Natural killer cell (primary cell): ENCODE data around the gene PSMB2. TPM values are rescaled to one million over a fixed set of nuclear protein-coding genes. Genes with fewer than 3 reads are reported as not detected.
A peak's percentile ranks its signal among the peaks of the same experiment; 100 is the strongest.

Source experiments
- ATAC-seq, 3 donors: fragments of 150-1000 bp in 2 of 3; fragments of 200-7000 bp in 1 of 3; cut with Tn5 transposase; 1 replicate in 1 of 3; 2 replicates in 2 of 3; pipeline ENCODE4 v1.10.0; 2021; ENCODE audit warnings: mild to moderate bottlenecking in 2 of 3, moderate library complexity in 2 of 3
- DNase-seq, 2 donors: peaks; one replicate each; pipeline versions ENCODE4 v3.0.0 to v3.0.0-alpha.2; 2013 to 2021; ENCODE audit warnings: mixed read lengths in 1 of 2
- H3K27ac ChIP-seq: one replicate; pipeline ENCODE4 v1.5.1; 2013; ENCODE audit warnings: mild to moderate bottlenecking, low read length
- H3K27me3 ChIP-seq: one replicate; pipeline ENCODE4 v1.6.1; 2013; ENCODE audit warnings: low read length; ENCODE audit not compliant: control insufficient read depth, insufficient read depth
- H3K36me3 ChIP-seq: one replicate; pipeline ENCODE4 v1.6.1; 2013; ENCODE audit warnings: low read length; ENCODE audit not compliant: control insufficient read depth, insufficient read depth
- H3K4me1 ChIP-seq: one replicate; pipeline ENCODE4 v1.6.1; 2013; ENCODE audit warnings: low read length; ENCODE audit not compliant: control insufficient read depth, insufficient read depth
- H3K4me3 ChIP-seq: one replicate; pipeline ENCODE4 v1.5.1; 2013; ENCODE audit warnings: low read length
- H3K9me3 ChIP-seq: one replicate; pipeline ENCODE4 v1.6.1; 2013; ENCODE audit warnings: low read length; ENCODE audit not compliant: control insufficient read depth, insufficient read depth
- H3K27ac Mint-ChIP-seq, 2 donors: one replicate each; pipeline ENCODE4 v1.8.0; 2022; ENCODE audit warnings: mild to moderate bottlenecking in 2 of 2, mixed read lengths in 2 of 2, moderate library complexity in 1 of 2
- H3K27me3 Mint-ChIP-seq, 2 donors: one replicate each; pipeline ENCODE4 v1.8.0; 2022; ENCODE audit warnings: low read depth in 2 of 2, mixed read lengths in 2 of 2
- H3K36me3 Mint-ChIP-seq: one replicate; pipeline ENCODE4 v1.8.0; 2022; ENCODE audit warnings: mixed read lengths
- H3K4me1 Mint-ChIP-seq, 2 donors: one replicate each; pipeline ENCODE4 v1.8.0; 2022; ENCODE audit warnings: mixed read lengths in 2 of 2
- H3K4me3 Mint-ChIP-seq: one replicate; pipeline ENCODE4 v1.8.0; 2022; ENCODE audit warnings: mild to moderate bottlenecking, moderate library complexity, mixed read lengths
- H3K9me3 Mint-ChIP-seq, 2 donors: one replicate each; pipeline ENCODE4 v1.8.0; 2022; ENCODE audit warnings: mixed read lengths in 2 of 2
- WGBS: methylation state at CpG from one replicate; pipeline ENCODE4 v1.1.7; 2013; ENCODE audit warnings: missing lambda C conversion rate; ENCODE audit not compliant: insufficient coverage; 5-methylcytosine and 5-hydroxymethylcytosine counted together
- intact Hi-C: fragments of 100-400 bp; cut with micrococcal nuclease; formaldehyde crosslinking; loops from one replicate; pipeline ENCODE4 v1.14.2; 2022
- total RNA-seq, 4 donors: library from RNA; stranded (reverse); fragments of 120-200 nt in 1 of 4; gene quantifications; one replicate each; pipeline versions ENCODE4 v1.2.3 to v1.2.4, GENCODE V29; 2013 to 2022
- TF ChIP-seq, protein P1 (sequence below): fragments of 200-600 bp; IDR thresholded peaks from one replicate; pipeline ENCODE4 v1.8.0; 2022; ENCODE audit warnings: antibody characterized with exemption

The PSMB2 gene
- total RNA-seq, 3 donors from 2014 or later (not counting 1 experiment from before 2014, with no cell fraction given): 37.0 to 45.0 (median 37.3) TPM

DNA sequence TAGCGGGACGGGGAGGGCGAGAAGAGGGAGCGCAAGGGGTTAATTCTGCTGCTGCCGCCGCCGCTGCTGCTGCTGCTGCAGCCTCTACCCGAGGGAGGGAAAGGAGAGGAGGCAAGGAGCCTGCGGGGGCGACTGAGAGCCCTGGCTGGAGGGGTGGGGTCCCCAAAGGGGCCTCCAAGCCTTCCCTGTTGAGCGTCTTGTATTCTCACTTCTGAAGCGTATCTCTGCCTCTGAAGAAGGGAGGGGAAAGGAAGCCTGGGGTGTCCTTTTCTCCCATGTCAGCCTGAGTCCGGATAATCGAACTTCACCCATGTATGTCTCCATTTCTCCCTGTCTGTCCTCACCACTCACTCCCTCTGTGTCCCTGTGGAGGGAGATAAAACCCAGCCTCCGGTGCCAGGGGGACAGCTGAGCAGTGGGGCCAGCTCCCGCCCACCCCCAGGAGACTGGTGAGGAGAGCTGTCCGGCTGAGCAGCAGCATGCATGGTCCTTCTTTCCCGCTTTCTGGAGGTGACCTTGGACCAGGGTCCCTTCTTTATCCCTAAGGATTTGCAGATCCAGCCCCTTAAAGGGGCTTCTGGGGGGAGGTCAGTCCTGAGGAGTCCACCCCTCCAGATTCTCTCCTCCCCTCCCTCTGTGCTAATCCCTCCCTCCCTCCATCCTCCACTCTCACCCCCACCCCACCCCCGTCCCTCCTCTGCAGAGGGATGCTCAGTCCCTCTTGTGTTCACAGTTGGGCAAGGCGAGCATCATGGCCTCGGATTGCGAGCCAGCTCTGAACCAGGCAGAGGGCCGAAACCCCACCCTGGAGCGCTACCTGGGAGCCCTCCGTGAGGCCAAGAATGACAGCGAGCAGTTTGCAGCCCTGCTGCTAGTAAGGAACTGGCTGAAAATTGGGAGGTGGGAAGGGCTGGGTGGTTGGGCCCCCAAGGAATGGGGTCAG, 82.7 kb downstream of the PSMB2 start:
- peaks cover 33 to 62% of the 10 kb centered on the region in 2 donors for H3K4me1 Mint-ChIP-seq
- WGBS: 42% methylated on average over 24 of the region's 26 CpGs
- no peaks in the 10 kb centered on the region for H3K36me3 Mint-ChIP-seq
- Histone ChIP-seq H3K27me3 (no peaks in the 10 kb centered on the region), H3K4me1 (peaks cover 22% of the 10 kb centered on the region), H3K4me3 (peak overlapping the region; percentile 71), H3K9me3 (no peaks in the 10 kb centered on the region), H3K27ac (peak overlapping the region; percentile 67), H3K36me3 (peaks cover 5% of the 10 kb centered on the region)
- TF ChIP-seq, protein P1, sequence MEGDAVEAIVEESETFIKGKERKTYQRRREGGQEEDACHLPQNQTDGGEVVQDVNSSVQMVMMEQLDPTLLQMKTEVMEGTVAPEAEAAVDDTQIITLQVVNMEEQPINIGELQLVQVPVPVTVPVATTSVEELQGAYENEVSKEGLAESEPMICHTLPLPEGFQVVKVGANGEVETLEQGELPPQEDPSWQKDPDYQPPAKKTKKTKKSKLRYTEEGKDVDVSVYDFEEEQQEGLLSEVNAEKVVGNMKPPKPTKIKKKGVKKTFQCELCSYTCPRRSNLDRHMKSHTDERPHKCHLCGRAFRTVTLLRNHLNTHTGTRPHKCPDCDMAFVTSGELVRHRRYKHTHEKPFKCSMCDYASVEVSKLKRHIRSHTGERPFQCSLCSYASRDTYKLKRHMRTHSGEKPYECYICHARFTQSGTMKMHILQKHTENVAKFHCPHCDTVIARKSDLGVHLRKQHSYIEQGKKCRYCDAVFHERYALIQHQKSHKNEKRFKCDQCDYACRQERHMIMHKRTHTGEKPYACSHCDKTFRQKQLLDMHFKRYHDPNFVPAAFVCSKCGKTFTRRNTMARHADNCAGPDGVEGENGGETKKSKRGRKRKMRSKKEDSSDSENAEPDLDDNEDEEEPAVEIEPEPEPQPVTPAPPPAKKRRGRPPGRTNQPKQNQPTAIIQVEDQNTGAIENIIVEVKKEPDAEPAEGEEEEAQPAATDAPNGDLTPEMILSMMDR: no peak
- ATAC-seq (no peak), DNase-seq (peak in 1 of 2 donors; percentile 58)
- peak overlapping the region; percentile 93 to 96 for H3K27ac Mint-ChIP-seq
- H3K9me3 Mint-ChIP-seq: no peaks in the 10 kb centered on the region
- intact Hi-C loops: no loop called here
- no peaks in the 10 kb centered on the region for H3K27me3 Mint-ChIP-seq
- peak overlapping the region; percentile 97 for H3K4me3 Mint-ChIP-seq

DNA sequence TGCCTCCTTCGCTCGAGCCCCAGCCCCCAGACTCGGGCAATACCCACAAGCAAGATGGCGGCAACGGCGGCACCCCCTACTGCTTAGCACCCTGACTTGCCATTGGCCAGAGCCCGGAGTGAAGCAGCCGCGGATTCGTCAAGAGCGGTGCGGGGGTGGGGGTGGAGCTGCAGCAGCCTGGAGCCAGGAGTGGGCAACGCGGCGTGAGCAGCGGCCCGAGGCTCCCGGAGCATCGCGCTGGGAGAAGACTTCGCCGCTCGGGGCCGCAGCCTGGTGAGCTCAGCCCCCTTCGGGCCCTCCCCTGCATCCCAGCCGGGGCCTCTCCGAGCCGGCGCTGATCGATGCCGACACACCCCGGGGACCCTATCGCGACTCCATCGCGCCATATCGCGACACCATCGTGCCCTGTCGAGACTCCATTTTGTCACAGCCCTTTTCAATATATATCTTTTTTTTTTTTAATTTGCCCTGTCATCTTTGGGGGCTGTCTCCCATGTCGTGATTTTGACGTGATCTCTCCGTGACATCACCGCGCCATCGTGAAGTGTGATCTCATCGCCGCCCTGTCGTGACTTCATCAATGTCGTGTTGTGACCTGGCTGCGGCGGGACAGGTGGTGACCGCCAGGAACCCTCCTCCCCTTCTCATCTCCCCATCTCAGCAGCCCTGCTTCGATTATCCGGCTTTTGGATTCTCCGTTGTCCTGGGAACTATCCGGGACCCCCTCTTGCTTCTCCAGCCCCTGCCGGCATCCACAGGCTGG, 83.5 kb downstream of the PSMB2 start, which contains the start of gene NCDN:
TSS of gene NCDN (plus strand) at position 189 of the 763 bp plus-strand sequence. CDS start at position 581, 392 bp downstream.
- intact Hi-C loops: no loop called here
- under 1% methylated on average over 58 of the region's 58 CpGs for WGBS
- peak; percentile 93 to 97 for DNase-seq
- peaks cover 38 to 66% of the 10 kb centered on the region in 2 donors for H3K4me1 Mint-ChIP-seq
- TF ChIP-seq, protein P1: no peak
- no peaks in the 10 kb centered on the region for H3K27me3 ChIP-seq
- H3K27me3 Mint-ChIP-seq: no peaks in the 10 kb centered on the region
- no peaks in the 10 kb centered on the region for H3K36me3 Mint-ChIP-seq
- peak; percentile 91 to 97 (median 94) for ATAC-seq
- peak within 1 kb of the TSS; percentile 97 for H3K4me3 Mint-ChIP-seq
- peaks cover 22% of the 10 kb centered on the region for H3K4me1 ChIP-seq
- peak within 1 kb of the TSS; percentile 67 for H3K27ac ChIP-seq
- H3K36me3 ChIP-seq: peaks cover 13% of the 10 kb centered on the region
- no peaks in the 10 kb centered on the region for H3K9me3 ChIP-seq
- H3K9me3 Mint-ChIP-seq: no peaks in the 10 kb centered on the region
- peak within 1 kb of the TSS; percentile 71 for H3K4me3 ChIP-seq
- peak within 1 kb of the TSS; percentile 93 to 96 for H3K27ac Mint-ChIP-seq

DNA sequence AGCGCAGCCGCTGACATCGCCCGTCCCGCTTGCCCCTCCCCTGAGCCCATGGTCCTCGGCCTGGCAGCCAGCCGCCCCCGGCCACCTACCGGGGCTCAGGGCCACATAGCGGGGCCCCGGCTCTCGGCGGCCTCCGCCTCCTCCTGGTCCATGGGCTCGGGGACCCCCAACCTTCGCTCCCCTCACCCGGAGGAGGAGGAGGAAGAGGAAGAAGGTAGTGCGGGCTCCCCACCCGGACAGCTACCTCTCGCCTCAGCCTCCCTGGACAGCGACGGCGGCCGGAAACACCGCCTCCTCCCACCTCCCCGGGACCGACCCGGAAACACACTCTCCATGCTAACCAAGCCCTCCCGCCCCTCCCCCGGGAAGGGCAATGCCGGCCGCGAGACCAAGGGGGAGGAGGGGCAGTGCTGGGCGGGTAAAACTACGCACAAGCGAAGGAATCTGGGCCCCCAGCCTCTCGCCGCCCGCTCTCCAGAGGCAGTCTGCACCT, 84.2 kb downstream of the PSMB2 start, which contains the start of gene KIAA0319L:
TSS of gene KIAA0319L (minus strand) at position 286 of the 493 bp plus-strand sequence. CDS start 2,912 bp downstream, outside the sequence.
- H3K27ac ChIP-seq: peak within 1 kb of the TSS; percentile 67
- H3K4me3 ChIP-seq: peak within 1 kb of the TSS; percentile 71
- TF ChIP-seq, protein P1: no peak
- peak within 1 kb of the TSS; percentile 93 to 96 for H3K27ac Mint-ChIP-seq
- H3K4me3 Mint-ChIP-seq: peak within 1 kb of the TSS; percentile 97
- intact Hi-C loops: no loop called here
- H3K4me1 ChIP-seq: peaks cover 22% of the 10 kb centered on the region
- WGBS: 0% methylated on average over 33 of the region's 39 CpGs
- H3K36me3 Mint-ChIP-seq: no peaks in the 10 kb centered on the region
- no peaks in the 10 kb centered on the region for H3K27me3 Mint-ChIP-seq
- H3K9me3 Mint-ChIP-seq: no peaks in the 10 kb centered on the region
- peaks cover 38 to 64% of the 10 kb centered on the region in 2 donors for H3K4me1 Mint-ChIP-seq
- H3K36me3 ChIP-seq: peaks cover 18% of the 10 kb centered on the region
- H3K9me3 ChIP-seq: no peaks in the 10 kb centered on the region
- no peaks in the 10 kb centered on the region for H3K27me3 ChIP-seq
- ATAC-seq (peak; percentile 78 to 88 (median 78)), DNase-seq (no peak)
